Sigmoid colon (tissue), 7 donors: ENCODE results near the gene ABCF1. TPM values are rescaled to one million over a fixed set of nuclear protein-coding genes. Genes with fewer than 3 reads are reported as not detected.

Experiments
- DNase-seq: peaks from one replicate; pipeline ENCODE4 v3.0.0-alpha.2; 2019
- H3K27ac ChIP-seq, 4 donors: fragments of 200-600 bp; sonication (generic); one replicate each; pipeline ENCODE4 v1.5.1; 2016 to 2019; ENCODE audit warnings: mild to moderate bottlenecking in 1 of 4
- H3K27me3 ChIP-seq, 3 donors: fragments of 200-600 bp; sonication (generic); one replicate each; pipeline ENCODE4 v1.5.1; 2019; ENCODE audit warnings: mild to moderate bottlenecking in 1 of 3
- H3K36me3 ChIP-seq, 4 donors: fragments of 200-600 bp; sonication (generic); one replicate each; pipeline ENCODE4 v1.5.1; 2016 to 2019
- H3K4me1 ChIP-seq, 4 donors: fragments of 200-600 bp; sonication (generic); one replicate each; pipeline ENCODE4 v1.5.1; 2017 to 2019
- H3K4me3 ChIP-seq, 4 donors: fragments of 200-600 bp; sonication (generic); one replicate each; pipeline ENCODE4 v1.5.1; 2017 to 2019; ENCODE audit warnings: mild to moderate bottlenecking in 2 of 4, moderate library complexity in 1 of 4
- H3K9me3 ChIP-seq, 4 donors: fragments of 200-600 bp in 3 of 4; sonication (generic) in 3 of 4; one replicate each; pipeline versions ENCODE4 v1.5.1 to v1.6.1; 2013 to 2019
- EP300 ChIP-seq, 4 donors: sonication (generic); formaldehyde crosslinking; IDR thresholded peaks; one replicate each; pipeline ENCODE4 v1.6.1; 2017; ENCODE audit warnings: antibody characterized with exemption in 4 of 4
- POLR2A ChIP-seq, 2 donors: fragments of 450-650 bp; IDR thresholded peaks; one replicate each; pipeline ENCODE4 v1.6.1; 2016; ENCODE audit warnings: antibody characterized with exemption in 2 of 2, mild to moderate bottlenecking in 2 of 2, moderate library complexity in 2 of 2
- POLR2AphosphoS5 ChIP-seq, 4 donors: sonication (generic); formaldehyde crosslinking; IDR thresholded peaks; one replicate each; pipeline ENCODE4 v1.6.1; 2017; ENCODE audit warnings: antibody characterized with exemption in 4 of 4
- WGBS, 2 donors: extraction: QIAGEN DNeasy Blood & Tissue Kit; methylation state at CpG; one replicate each; pipeline ENCODE4 v1.1.7; 2013; 5-methylcytosine and 5-hydroxymethylcytosine counted together
- intact Hi-C: fragments of 100-400 bp; cut with DNase I; formaldehyde crosslinking; loops from one replicate; pipeline ENCODE4 v1.15.1; 2023
- polyA plus RNA-seq, 3 donors: library from polyadenylated mRNA; stranded (reverse); fragments of 200-250 nt; gene quantifications; one replicate each; pipeline ENCODE4 v1.2.3, GENCODE V29; 2013
- small RNA-seq, 3 donors: library from RNA; depleted of rRNA; stranded (forward); fragments of <200 nt; gene quantifications; one replicate each; pipeline ENCODE3, GENCODE V24; 2016
- total RNA-seq, 4 donors: library from RNA; depleted of rRNA; stranded (reverse); fragments of >200 nt; gene quantifications; one replicate each; pipeline ENCODE4 v1.1.0, GENCODE V29; 2016
- TF ChIP-seq, protein P1 (sequence below), 4 experiments: fragments of 450-650 bp in 3 of 4; fragments of 200-600 bp in 1 of 4; IDR thresholded peaks; one replicate each; pipeline ENCODE4 v1.5.1; 2016 to 2019; ENCODE audit warnings: antibody characterized with exemption in 4 of 4, mild to moderate bottlenecking in 3 of 4, moderate library complexity in 2 of 4
- donor health status: healthy with polysubstance abuse.
- donor health status: Bipolar disorder and iron deficiency.
- donor health status: healthy.

Gene ABCF1
- total and polyA plus RNA-seq, 7 donors = 17.4 to 46.7 (median 31.4) TPM

DNA sequence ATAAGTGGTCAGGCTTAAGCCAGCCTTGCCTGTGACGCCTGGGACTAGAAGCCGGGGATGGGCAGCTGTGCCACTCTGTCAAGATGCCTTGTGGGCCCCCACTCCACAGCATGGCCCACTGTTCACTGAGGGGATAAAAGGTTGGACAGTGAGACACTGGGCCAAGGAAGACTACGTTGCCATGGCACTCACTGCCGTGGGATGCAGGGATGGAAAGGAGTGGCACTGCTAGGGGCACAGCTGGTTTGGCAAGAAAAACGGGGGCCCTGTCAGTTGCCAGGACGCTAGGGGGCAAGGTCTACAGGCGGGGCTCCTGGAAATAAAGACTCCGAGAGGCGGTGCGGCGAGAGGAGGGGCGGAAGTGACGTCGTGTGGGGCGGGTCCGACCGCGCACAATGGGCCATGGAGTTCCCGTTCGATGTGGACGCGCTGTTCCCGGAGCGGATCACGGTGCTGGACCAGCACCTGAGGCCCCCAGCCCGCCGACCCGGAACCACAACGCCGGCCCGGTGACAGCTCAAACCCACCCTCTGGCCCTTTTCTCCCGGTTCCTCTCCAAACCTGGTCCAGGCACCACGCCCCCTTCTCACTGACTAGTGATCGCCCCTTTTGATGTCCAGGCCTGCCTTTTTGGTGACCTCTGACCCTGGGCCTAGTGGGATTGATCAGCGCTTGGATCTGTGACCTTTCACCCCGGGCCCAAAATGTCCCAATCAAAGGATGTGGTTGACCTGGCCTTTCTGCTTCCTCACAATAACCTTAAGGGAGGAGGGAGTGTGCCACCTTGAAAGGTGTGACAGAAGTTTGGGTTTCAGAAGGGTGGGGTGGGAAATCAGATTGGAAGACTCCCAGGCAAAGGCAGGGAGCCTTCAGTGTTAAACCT, 55.5 kb downstream of the ABCF1 start, which contains the start of gene ATAT1:
TSS of gene ATAT1 (plus strand) at position 391 of the 883 bp plus-strand sequence.
- WGBS, 2 donors = 1 to 3% methylated on average over 36 of the region's 36 CpGs
- intact Hi-C loops = no loop called here
- H3K9me3 ChIP-seq = no peaks in the 10 kb centered on the region
- H3K4me3 ChIP-seq = peak within 1 kb of the TSS; percentile 18 to 64 (median 55)
- H3K27me3 ChIP-seq = no peaks in the 10 kb centered on the region
- peak; percentile 96 for DNase-seq
- H3K27ac ChIP-seq = peak within 1 kb of the TSS; percentile 89 to 90 (median 90)
- H3K4me1 ChIP-seq = peaks cover 0 to 16% (median 15%) of the 10 kb centered on the region in 4 donors
- TF ChIP-seq POLR2A (IDR thresholded peaks at IDR 0.05) = peak; percentile 23 to 40
- peak; percentile 33 to 79 (median 72) for TF ChIP-seq POLR2AphosphoS5 (IDR thresholded peaks at IDR 0.05)
- TF ChIP-seq, protein P1, sequence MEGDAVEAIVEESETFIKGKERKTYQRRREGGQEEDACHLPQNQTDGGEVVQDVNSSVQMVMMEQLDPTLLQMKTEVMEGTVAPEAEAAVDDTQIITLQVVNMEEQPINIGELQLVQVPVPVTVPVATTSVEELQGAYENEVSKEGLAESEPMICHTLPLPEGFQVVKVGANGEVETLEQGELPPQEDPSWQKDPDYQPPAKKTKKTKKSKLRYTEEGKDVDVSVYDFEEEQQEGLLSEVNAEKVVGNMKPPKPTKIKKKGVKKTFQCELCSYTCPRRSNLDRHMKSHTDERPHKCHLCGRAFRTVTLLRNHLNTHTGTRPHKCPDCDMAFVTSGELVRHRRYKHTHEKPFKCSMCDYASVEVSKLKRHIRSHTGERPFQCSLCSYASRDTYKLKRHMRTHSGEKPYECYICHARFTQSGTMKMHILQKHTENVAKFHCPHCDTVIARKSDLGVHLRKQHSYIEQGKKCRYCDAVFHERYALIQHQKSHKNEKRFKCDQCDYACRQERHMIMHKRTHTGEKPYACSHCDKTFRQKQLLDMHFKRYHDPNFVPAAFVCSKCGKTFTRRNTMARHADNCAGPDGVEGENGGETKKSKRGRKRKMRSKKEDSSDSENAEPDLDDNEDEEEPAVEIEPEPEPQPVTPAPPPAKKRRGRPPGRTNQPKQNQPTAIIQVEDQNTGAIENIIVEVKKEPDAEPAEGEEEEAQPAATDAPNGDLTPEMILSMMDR (IDR thresholded peaks at IDR 0.05) = peak in 2 of 4 experiments; percentile 15 to 41
- peak in 1 of 4 donors; percentile 48 for TF ChIP-seq EP300 (IDR thresholded peaks at IDR 0.05)
- peaks cover 4 to 69% (median 31%) of the 10 kb centered on the region in 4 donors for H3K36me3 ChIP-seq

DNA sequence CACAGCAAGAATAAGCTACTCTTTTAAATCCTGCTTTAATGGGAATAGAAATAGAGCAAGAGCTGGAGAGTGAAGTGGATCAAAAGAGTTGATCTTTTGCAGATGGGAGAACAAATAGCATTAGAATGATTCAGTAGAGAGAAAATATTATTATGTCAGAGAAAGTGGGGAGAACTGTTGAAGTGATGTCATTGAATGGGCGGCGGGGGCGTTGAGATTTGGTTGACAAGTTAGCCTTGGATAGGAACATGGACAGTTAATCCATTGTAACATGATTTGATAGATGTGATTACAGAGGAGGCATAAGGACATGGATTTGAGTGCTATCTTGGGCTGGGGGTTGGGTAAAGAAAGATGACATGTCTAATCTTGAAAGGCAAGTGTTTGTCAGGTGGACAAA, 64.6 kb downstream of the ABCF1 start:
- Histone ChIP-seq H3K27me3 (no peaks in the 10 kb centered on the region), H3K4me3 (no peak overlapping the region), H3K9me3 (no peaks in the 10 kb centered on the region), H3K27ac (no peak overlapping the region), H3K36me3 (peaks cover 0 to 40% (median 4%) of the 10 kb centered on the region in 4 donors), H3K4me1 (no peaks in the 10 kb centered on the region)
- no peak for TF ChIP-seq EP300 (IDR thresholded peaks at IDR 0.05)
- TF ChIP-seq POLR2A (IDR thresholded peaks at IDR 0.05) = no peak
- TF ChIP-seq POLR2AphosphoS5 (IDR thresholded peaks at IDR 0.05) = no peak
- TF ChIP-seq, protein P1 (IDR thresholded peaks at IDR 0.05) = no peak
- 97 to 98% methylated on average over 3 of the region's 3 CpGs for WGBS, 2 donors
- intact Hi-C loops = no loop called here
- no peak for DNase-seq

DNA sequence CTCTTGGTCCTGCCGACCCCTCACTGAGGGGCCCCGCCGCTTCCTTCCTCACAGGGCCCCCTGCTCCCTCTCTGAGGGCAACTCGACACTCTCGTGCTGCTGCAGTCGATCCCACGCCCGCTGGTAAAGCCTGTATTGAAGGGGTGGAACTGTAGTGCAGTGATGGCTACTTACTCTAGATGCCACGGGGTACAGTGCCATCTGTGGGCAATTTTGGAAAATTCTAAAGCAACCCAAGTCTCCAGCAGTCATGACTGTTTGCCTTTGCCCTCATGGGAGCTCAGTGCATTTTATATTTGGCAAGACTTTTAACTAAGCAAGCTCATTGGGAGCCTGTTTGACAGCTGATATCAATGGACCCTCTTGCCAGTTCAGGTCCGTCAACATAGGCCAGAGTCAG, 69.2 kb downstream of the ABCF1 start:
- TF ChIP-seq POLR2A (IDR thresholded peaks at IDR 0.05) (no peak), POLR2AphosphoS5 (IDR thresholded peaks at IDR 0.05) (no peak), EP300 (IDR thresholded peaks at IDR 0.05) (no peak)
- TF ChIP-seq, protein P1 (IDR thresholded peaks at IDR 0.05) = no peak
- no peak for DNase-seq
- H3K27me3 ChIP-seq = no peaks in the 10 kb centered on the region
- no peaks in the 10 kb centered on the region for H3K9me3 ChIP-seq
- no peak overlapping the region for H3K4me3 ChIP-seq
- no peaks in the 10 kb centered on the region for H3K4me1 ChIP-seq
- no peak overlapping the region for H3K27ac ChIP-seq
- H3K36me3 ChIP-seq = peaks cover 0 to 66% (median 6%) of the 10 kb centered on the region in 4 donors
- whole genome bisulfite sequencing, 2 donors = 71 to 77% methylated on average over 10 of the region's 10 CpGs
- intact Hi-C loops = no loop called here

DNA sequence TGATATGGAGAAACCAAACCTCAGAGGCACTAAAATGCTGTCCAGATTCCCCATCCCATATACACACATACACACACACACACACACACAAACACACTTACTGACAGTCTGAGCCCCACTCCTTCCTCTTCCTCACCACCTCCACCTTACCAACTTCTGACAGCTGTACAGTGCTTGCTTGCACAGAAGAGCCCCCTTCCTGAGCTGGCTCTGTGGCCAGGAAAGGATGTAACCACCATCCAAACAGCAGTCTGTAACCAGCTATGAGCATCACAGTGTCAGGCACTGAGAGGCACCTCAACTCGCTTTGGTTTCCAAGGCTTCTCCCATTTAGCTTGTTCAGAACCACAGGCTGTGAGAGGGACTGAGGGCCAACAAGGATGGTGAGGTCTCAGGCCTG, 69.8 kb downstream of the ABCF1 start:
- no peak for TF ChIP-seq POLR2A (IDR thresholded peaks at IDR 0.05)
- no peak for TF ChIP-seq EP300 (IDR thresholded peaks at IDR 0.05)
- no peak for TF ChIP-seq POLR2AphosphoS5 (IDR thresholded peaks at IDR 0.05)
- TF ChIP-seq, protein P1 (IDR thresholded peaks at IDR 0.05) = no peak
- Histone ChIP-seq H3K4me1 (peaks cover 0 to 2% (median 2%) of the 10 kb centered on the region in 4 donors), H3K27me3 (no peaks in the 10 kb centered on the region), H3K9me3 (no peaks in the 10 kb centered on the region), H3K36me3 (peaks cover 0 to 66% (median 6%) of the 10 kb centered on the region in 4 donors), H3K27ac (no peak overlapping the region), H3K4me3 (no peak overlapping the region)
- DNase-seq = no peak
- 63 to 83% methylated on average over 1 of the region's 1 CpG for WGBS, 2 donors
- intact Hi-C loops = no loop called here

Small RNA genes within 50 kb of the gene (small RNA-seq; reads per million reads assigned to genes)
- gene MIR877 = 2.9 to 5.7 (median 4.5) reads per million in 3 donors

Other genes starting within 250 kb of the ABCF1 start
- gene TRIM39, start 244.5 kb upstream of the ABCF1 start, total RNA-seq = 10 to 100 TPM; 11.9 to 23.2 (median 14.4) TPM
- gene TRIM39, start 244.5 kb upstream of the ABCF1 start, polyA plus RNA-seq = 10 to 100 TPM in 1 of 3 donors, 1 to 10 TPM in 2; 5.1 to 11.2 (median 7.2) TPM
- gene RPP21, start 226.3 kb upstream of the ABCF1 start, total RNA-seq = 100 to 1,000 TPM; 134 to 150 (median 141) TPM
- 10 to 100 TPM; 74.7 to 86.8 (median 76.3) TPM for gene RPP21, start 226.3 kb upstream of the ABCF1 start, polyA plus RNA-seq
- gene HLA-E, start 81.9 kb upstream of the ABCF1 start, total RNA-seq = 100 to 1,000 TPM; 323 to 462 (median 387) TPM
- gene HLA-E, start 81.9 kb upstream of the ABCF1 start, polyA plus RNA-seq = 100 to 1,000 TPM; 139 to 753 (median 181) TPM
- gene GNL1, start 15.0 kb upstream of the ABCF1 start, total RNA-seq = 10 to 100 TPM; 31.6 to 36.3 (median 33.7) TPM
- 10 to 100 TPM; 27.7 to 50.6 (median 43.2) TPM for gene GNL1, start 15.0 kb upstream of the ABCF1 start, polyA plus RNA-seq
- gene PRR3, start 14.1 kb upstream of the ABCF1 start, total RNA-seq = 10 to 100 TPM in 1 of 4 donors, 1 to 10 TPM in 3; 3.7 to 21.1 (median 4.6) TPM
- 1 to 10 TPM; 2.8 to 7.6 (median 3.0) TPM for gene PRR3, start 14.1 kb upstream of the ABCF1 start, polyA plus RNA-seq
- gene PPP1R10, start 45.8 kb downstream of the ABCF1 start, total RNA-seq = 10 to 100 TPM; 18.5 to 30.2 (median 28.3) TPM
- 10 to 100 TPM; 13.8 to 30.6 (median 18.7) TPM for gene PPP1R10, start 45.8 kb downstream of the ABCF1 start, polyA plus RNA-seq
- 10 to 100 TPM; 36.3 to 58.9 (median 48.4) TPM for gene MRPS18B, start 46.4 kb downstream of the ABCF1 start, total RNA-seq
- 10 to 100 TPM; 74.5 to 81.2 (median 78.6) TPM for gene MRPS18B, start 46.4 kb downstream of the ABCF1 start, polyA plus RNA-seq
- gene ATAT1, start 55.4 kb downstream of the ABCF1 start, total RNA-seq = 1 to 10 TPM; 2.6 to 7.2 (median 4.8) TPM
- gene ATAT1, start 55.4 kb downstream of the ABCF1 start, polyA plus RNA-seq = 1 to 10 TPM; 3.0 to 8.5 (median 4.2) TPM
- gene C6orf136, start 75.7 kb downstream of the ABCF1 start, total RNA-seq = 10 to 100 TPM in 2 of 4 donors, 1 to 10 TPM in 2; 7.8 to 36.7 (median 20.7) TPM
- gene C6orf136, start 75.7 kb downstream of the ABCF1 start, polyA plus RNA-seq = 10 to 100 TPM; 51.1 to 60.8 (median 52.3) TPM
- gene DHX16, start 101.6 kb downstream of the ABCF1 start, total RNA-seq = 10 to 100 TPM; 18.0 to 22.8 (median 21.3) TPM
- gene DHX16, start 101.6 kb downstream of the ABCF1 start, polyA plus RNA-seq = 10 to 100 TPM; 21.6 to 34.2 (median 25.2) TPM
- 10 to 100 TPM; 32.6 to 69.8 (median 39.0) TPM for gene PPP1R18, start 115.2 kb downstream of the ABCF1 start, total RNA-seq
- 10 to 100 TPM; 15.0 to 51.2 (median 27.6) TPM for gene PPP1R18, start 115.2 kb downstream of the ABCF1 start, polyA plus RNA-seq
- 1 to 10 TPM; 2.4 to 9.7 (median 5.0) TPM for gene NRM, start 119.5 kb downstream of the ABCF1 start, total RNA-seq
- 10 to 100 TPM in 1 of 3 donors, 1 to 10 TPM in 2; 1.8 to 13.8 (median 2.8) TPM for gene NRM, start 119.5 kb downstream of the ABCF1 start, polyA plus RNA-seq
- gene MDC1, start 145.8 kb downstream of the ABCF1 start, total RNA-seq = 10 to 100 TPM in 1 of 4 donors, 1 to 10 TPM in 3; 5.4 to 16.1 (median 6.7) TPM
- gene MDC1, start 145.8 kb downstream of the ABCF1 start, polyA plus RNA-seq = 10 to 100 TPM in 1 of 3 donors, 1 to 10 TPM in 2; 1.8 to 17.4 (median 3.7) TPM
- gene TUBB, start 148.9 kb downstream of the ABCF1 start, total RNA-seq = 100 to 1,000 TPM; 245 to 287 (median 267) TPM
- gene TUBB, start 148.9 kb downstream of the ABCF1 start, polyA plus RNA-seq = 100 to 1,000 TPM in 2 of 3 donors, 10 to 100 TPM in 1; 96.1 to 306 (median 111) TPM
- 100 to 1,000 TPM; 141 to 206 (median 160) TPM for gene FLOT1, start 171.2 kb downstream of the ABCF1 start, total RNA-seq
- 100 to 1,000 TPM; 174 to 194 (median 188) TPM for gene FLOT1, start 171.2 kb downstream of the ABCF1 start, polyA plus RNA-seq
- 10 to 100 TPM; 20.1 to 65.3 (median 21.9) TPM for gene IER3, start 173.1 kb downstream of the ABCF1 start, total RNA-seq
- gene IER3, start 173.1 kb downstream of the ABCF1 start, polyA plus RNA-seq = 100 to 1,000 TPM; 133 to 193 (median 153) TPM